ENCODE measurements around the gene NKD1.
"Not testable (repeated sequence)": the region's sequence is repeated elsewhere in the genome, so short reads cannot be mapped to it uniquely, and the experiment has no call there.

NKD1 gene, protein sequence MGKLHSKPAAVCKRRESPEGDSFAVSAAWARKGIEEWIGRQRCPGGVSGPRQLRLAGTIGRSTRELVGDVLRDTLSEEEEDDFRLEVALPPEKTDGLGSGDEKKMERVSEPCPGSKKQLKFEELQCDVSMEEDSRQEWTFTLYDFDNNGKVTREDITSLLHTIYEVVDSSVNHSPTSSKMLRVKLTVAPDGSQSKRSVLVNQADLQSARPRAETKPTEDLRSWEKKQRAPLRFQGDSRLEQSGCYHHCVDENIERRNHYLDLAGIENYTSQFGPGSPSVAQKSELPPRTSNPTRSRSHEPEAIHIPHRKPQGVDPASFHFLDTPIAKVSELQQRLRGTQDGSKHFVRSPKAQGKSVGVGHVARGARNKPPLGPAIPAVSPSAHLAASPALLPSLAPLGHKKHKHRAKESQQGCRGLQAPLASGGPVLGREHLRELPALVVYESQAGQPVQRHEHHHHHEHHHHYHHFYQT

DNA sequence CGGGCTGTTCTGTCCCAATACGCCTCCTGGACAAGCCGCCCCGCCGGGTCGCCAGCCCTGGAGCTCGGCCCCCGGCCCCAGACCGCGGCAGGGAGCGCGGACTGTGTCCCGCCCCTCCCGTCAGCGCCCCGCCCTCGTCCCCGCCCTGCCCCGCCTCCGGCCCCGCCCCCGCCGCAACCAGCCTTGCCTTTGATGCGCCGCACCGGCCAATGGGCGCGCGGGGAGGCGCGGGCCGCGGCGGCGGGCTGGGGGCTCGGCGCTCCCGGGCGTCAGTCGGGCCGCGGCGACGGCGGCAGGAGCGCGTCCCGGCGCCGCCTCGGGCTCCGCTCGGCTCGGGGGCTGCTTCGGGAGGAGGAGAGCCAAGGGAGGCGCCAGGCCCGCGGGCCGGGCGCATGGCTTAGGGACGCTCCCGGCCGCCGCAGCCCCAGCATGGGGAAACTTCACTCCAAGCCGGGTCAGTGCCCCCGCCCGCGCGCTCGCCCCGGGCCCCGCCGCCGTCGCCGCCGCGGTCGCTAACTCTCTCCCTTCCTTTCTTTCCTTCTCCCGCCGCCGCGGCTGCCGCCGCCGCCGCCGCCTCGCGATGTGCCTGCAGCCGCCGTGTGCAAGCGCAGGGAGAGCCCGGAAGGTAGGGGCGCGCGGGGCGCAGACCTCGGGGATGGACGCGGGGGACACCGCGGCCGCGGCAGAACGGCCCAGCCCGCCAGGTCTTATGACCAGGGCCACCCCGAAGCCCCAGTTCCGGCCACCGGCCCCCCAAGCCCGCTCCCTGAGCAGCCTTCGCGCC is at the start of gene NKD1:
Gene NKD1 (plus strand): TSS at position 272 of the 784 bp plus-strand sequence. CDS start 158 bp downstream, at position 430.
- peak; percentile 56 for DNase-seq (ENCODE audit: low read depth, low spot score)

DNA sequence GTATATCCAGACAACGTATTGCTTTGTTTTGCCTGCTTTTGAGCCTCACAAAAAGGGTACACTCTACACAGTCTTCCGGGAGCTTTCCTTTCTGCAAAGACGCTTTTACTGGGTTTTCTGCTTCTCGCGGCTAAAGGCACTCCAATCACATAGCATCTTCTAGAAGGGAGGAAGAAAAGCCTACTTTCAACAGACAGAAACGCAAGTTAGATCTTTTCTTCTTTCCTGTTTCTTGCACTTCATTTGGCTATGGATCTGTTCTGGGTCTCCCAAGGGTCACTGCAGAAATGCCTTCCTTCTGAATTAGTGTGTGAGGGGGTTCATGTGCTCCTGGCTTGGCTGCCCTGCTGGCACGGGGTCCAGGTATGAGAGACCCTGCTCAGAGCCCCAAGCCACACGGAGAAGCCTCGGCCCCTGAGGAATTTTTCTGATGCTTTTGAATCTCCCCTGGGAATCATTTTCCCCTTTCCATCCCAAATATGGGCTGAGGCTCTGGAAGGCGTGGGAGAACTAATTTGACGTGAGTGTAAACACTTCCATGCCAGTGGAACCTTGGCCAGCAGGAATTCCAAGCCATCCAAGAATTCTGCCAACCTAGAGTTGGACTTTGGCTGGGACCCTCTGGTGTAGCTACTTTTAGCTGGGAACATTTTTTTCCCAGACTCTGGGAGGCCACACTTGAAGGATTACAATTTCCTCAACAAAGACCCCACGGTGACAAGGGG is 49.6 kb upstream of the NKD1 start:
- no peak for DNase-seq (ENCODE audit: low read depth, low spot score)

DNA sequence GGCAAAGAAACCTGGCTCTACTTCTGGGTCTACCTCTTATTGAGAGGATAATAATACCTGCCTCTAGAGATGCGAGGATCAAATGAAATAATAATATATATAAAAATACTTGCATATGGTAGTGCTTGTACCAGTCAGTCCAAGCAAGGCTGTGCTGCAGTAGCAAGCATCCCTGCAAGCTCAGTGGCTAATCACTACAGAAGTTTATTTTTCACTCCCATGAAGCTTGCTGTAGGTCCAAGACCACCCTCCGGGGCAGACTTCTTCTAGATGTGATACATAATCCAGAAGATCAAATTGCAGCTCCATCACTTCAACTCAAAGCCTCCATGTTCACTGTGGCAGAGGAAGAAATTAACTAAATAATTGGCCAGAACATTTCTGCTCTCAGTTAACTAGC is 48.9 kb upstream of the NKD1 start:
- DNase-seq (ENCODE audit: low read depth, low spot score): no peak

DNA sequence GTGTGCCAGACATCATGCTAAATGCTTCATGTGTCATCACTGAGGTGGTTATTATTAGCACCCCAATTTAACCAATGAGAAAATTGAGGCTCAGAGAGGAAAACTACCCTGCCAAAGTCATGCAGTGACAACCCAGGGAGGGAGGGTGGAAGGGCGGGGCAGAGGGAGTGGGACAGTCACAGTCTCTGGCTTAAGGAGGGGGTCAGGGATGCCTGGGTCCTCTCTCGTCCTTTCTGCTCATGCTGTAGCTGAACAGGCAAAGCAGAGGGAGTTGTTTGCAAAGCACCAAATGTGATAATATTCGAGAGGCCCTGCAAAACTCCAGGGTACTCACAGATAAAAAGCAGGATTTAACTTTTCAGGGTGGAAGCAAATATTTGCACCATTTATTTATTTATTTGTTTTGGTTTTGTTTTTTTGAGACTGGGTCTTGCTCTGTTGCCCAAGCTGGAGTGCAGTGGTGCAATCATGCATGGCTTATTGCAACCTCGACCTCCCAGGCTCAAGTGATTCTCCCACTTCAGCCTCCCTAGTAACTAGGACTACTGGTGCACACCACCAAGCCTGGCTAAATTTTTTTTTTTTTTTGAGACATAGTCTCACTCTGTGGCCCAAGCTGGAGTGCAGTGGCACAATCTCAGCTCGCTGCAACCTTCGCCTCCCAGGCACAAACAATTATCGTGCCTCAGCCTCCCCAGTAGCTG is 47.9 kb upstream of the NKD1 start:
- DNase-seq (ENCODE audit: low read depth, low spot score): no peak

DNA sequence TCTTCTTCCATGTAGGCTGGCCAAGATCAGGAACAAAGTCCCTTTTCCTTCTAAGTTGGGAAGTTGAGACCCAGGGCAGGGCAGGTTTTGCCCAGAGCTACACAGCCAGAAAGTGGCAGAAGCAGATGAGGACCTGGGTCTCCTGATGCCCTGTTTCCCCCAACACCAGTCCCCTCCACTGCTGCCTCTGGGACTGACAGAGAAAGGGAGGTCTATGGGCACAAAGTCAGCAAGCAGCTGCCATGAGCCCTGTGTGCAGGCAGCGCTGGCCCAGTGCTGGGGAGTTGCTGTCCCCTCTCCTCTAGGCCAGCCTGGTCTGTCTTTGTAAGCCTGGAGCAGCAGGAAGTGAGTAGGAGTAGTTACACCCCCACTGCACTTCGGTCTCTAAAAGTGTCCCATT is 46.9 kb upstream of the NKD1 start:
- DNase-seq (ENCODE audit: low read depth, low spot score): no peak

DNA sequence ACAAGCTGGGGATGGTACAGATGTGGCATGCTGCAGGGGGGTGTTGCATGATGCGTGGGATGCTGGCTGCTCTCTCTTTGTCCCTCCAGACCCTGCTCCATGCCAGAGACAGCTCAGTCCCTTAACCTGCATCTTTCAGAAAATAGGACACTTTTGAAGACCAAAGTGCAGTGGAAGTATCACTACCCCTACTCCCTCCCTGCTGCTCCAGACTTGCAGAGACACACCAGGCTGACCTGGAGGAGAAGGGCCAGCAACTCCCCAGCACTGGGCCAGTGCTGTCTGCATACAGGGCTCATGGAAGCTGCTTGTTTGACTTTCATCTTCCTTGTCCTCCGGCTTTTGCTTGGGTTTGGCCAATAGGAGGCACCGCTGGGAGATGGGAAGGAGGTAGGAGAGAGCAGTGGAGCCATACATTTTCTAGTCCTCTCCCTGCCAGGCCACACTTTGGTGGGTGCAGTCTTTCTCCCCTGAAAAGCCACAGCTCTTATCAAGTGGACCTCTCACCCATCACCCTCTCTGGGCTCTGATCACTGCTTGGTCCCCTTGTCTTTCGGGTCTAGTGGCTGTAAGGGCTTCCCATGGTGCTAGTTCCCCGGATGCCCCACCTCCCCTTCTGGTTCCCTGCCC is 46.1 kb upstream of the NKD1 start:
- no peak for DNase-seq (ENCODE audit: low read depth, low spot score)

DNA sequence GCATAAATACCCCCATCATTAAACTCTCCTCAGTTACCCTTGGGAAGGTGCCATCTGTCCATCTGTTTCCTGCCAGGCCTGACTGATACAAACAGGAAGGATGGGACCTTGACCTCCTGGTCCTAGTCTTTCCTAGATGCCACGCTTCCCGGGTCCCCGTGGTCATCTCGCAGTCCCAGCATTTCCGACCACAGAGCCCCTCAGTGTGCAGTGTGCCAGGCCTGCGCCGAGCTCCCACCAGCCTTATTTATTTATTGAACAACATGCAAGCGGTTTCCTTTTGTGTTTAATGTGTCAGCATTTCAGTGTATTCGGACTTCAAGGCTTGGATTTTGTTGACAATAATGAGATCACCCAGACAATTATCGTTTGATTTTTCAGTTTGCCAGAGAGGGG is 45.6 kb upstream of the NKD1 start:
- DNase-seq (ENCODE audit: low read depth, low spot score): no peak

DNA sequence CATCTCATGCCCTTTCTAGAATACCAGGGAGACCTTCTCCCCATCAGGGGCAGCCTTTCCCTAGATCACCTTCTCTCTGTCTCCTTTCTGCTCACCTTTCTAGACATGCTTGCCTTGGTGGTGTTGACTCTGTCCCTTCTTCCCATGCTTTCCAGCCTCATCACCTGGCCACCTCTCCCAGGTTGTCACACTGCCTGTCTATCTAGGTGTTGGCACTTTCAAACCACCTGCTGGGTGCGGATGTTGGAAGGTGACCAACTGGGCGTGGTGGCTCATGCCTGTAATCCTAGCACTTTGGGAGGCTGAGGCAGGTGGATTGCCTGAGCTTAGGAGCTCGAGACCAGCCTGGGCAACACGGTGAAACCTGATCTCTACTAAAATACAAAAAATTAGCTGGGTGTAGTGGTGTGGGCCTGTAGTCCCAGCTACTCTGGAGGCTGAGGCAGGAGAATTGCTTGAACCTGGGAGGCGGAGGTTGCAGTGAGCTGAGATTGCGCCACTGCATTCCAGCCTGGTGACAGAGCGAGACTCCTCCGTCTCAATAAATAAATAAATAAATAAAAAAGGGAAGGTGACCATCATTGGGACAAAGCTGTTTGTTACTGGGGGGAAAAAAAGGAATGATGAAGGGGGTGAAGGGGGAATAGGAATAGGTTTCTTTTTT is 44.2 kb upstream of the NKD1 start:
- DNase-seq (ENCODE audit: low read depth, low spot score): not testable (repeated sequence)

DNA sequence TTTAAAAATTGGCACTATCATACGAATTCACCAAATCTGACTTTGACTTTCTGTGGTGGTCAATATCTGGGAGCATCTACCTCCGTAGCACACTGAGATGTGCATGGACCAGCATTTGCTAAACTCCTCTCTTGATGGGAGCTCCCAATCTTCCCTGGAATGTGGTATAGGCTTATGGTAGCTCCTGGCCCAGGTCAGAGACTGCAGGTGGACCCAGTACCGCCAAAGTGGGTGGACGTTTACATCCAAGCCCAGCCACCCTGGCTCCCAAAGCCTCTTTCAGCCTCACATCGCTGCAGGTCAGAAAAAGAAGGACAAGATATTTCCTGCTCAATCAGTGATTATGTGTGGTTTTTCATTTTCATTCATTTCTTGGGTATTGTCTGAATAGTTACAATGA is 43.1 kb upstream of the NKD1 start:
- no peak for DNase-seq (ENCODE audit: low read depth, low spot score)

DNA sequence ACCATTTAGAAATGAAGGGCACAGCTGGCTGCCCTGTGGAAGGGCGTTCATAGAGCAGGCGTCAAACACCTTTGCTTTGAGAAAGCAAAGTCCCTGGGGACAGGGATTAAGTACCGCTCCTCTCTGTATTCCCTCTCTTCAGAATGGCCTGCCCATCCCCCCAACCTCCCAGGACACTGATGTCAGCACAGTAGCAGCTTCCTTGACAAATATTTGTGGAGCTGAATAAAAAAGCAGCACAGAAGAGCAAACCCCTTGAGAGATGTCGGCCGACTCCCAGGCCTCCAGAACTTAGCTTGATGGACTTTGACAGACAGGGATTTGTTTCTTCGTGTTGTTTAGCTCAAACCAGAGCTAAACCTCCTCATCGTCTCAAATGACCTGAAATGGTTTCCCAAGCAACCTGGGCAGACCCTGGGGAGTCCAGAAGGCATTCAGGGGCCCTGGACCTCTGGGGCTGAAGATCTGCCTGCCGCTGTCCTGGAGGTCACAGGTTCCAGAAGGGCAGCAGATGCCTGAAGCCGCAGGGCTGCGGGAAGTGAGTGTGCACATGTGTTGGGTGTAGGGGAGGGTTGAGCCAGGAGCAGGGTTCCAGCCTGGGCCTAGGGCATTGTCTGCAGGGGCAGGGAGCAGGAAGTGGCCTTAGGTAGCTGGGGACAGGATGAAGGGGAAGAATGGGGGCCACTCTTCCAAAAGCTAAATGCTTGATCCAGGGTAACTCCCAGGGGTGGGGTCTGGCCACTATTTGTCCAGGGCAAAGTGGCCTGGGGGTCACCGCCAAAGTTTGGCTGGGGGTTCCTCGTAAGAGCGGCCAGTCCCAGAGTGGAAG is 42.3 kb upstream of the NKD1 start:
- peak; percentile 74 for DNase-seq (ENCODE audit: low read depth, low spot score)

DNA sequence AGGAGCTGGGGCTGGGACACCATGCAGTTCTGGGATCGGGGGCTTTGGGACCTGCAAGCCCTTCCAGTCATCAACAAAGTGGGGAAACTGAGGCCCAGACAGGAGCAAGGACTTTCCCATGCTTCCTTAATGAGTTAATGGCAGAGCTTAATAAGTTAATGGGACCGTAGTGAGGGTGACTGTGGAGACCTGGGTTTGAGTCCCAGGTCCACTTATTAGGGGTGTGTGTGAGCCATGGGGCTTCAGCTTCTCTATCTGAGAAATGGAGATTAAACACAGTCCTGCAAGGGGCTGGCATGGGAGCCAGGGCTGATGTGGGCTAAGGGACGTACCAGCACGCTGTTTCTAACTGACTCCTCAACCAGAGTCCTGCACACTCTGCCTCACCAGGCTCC is 41.7 kb upstream of the NKD1 start:
- DNase-seq (ENCODE audit: low read depth, low spot score): no peak

DNA sequence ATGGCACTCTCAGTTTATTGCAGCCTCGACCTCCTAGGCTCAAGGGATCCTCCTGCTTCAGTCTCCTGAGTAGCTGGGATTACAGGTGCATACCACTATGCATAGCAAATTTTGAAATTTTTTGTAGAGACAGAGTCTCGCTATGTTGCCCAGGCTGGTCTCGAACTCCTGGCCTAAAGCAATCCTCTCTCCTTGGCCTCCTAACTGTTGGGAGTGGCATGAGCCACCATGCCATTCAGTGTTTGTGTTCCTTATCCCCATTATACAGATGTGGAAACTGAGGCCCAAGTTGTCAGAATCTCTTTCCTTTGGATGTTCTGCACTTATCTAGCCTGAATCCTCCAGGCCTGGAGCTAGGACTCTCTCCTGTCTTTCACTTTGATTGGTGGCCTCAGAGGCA is 40.8 kb upstream of the NKD1 start:
- no peak for DNase-seq (ENCODE audit: low read depth, low spot score)

DNA sequence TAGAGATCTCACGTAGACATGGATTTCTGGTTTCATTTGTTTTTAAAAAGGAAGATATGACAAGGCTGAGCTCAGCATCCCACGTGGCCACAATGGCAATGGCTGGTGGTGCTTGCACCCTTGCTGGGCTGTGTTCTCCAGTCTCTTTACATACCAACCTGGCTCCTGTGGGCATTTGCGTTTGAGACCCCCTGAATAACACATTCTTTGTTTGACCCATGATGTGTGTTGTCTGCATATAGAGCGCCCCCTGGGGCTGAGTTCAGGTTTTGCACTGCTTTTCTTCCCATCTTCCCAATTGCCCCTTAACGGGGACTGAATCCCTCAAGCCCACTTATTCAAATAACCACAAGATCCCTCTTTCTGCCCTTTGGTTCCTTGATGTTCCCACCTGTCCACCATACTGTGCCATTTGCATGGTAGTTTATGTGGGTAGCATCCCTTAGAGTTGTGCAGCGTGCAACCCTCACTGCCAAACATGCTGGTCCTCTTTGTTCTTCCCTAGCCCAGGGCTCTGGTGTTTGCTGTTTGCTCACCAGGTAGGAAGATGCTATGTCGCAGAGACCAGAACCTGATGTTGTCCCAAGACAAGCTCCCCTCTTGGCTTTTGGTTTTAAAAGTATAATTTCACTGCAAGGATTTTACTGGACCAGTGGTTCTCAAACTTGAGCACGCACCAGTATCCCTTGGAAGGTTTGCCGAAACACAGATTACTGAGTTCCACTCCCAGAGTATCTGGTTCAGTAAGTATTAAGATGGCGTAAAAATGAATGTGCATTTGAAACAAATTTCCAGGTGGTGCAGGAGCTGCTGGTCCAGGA is 38.5 kb upstream of the NKD1 start:
- peak; percentile 85 for DNase-seq (ENCODE audit: low read depth, low spot score)

DNA sequence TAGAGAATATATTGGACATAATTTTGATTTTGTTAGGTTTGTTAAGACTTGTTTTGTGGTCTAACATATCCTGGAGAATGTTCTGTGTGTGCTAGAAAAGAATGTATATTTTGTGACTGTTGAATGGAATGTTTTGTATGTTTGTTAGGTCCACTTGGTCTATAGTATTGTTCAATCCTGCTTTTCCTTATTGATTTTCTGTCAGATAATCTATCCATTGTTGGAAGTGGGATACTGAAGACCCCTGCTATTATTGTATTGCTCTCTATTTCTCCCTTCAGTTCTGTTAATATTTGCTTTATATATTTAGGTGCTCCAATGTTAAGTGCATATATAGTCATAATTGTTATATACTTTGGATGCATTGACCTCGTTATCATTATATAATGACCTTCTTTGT is 33.0 kb upstream of the NKD1 start:
- DNase-seq (ENCODE audit: low read depth, low spot score): no peak

DNA sequence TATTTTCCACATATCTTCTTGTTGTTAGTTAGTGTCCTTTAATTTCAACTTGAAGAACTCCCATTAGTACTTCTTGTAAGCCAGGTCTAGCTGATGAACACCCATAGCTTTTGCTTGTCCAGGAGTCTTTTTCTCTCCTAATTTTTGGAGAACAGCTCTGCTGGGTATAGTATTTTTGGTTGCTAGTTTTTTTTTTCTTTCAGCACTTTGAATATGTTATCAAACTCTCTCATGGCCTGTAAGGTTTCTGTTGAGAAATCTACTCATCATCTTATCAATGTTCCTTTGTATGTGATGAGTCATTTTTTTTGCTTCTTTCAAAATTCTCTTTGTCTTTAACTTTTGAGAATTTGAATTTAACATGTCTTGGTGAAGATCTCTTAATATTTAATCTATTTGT is 31.8 kb upstream of the NKD1 start:
- no peak for DNase-seq (ENCODE audit: low read depth, low spot score)

DNA sequence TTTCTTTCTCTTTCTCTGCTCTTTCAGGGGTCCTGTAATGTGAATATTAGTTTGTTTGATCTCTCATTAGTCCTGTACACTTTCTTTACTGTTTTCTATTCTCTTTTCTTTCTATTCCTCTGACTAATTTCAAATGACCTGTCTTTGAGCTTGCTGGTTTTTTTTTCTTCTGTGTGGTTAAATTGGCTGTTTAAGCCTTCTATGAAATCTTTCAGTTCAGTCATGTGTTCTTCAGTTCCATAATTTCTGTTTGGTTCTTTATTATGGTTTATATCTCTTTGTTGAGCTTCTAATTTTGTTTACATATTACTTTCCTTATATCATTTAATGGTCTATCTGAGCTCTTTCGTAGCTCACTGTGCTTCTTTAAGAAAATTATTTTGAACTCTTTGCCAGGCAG is 31.3 kb upstream of the NKD1 start:
- no peak for DNase-seq (ENCODE audit: low read depth, low spot score)

DNA sequence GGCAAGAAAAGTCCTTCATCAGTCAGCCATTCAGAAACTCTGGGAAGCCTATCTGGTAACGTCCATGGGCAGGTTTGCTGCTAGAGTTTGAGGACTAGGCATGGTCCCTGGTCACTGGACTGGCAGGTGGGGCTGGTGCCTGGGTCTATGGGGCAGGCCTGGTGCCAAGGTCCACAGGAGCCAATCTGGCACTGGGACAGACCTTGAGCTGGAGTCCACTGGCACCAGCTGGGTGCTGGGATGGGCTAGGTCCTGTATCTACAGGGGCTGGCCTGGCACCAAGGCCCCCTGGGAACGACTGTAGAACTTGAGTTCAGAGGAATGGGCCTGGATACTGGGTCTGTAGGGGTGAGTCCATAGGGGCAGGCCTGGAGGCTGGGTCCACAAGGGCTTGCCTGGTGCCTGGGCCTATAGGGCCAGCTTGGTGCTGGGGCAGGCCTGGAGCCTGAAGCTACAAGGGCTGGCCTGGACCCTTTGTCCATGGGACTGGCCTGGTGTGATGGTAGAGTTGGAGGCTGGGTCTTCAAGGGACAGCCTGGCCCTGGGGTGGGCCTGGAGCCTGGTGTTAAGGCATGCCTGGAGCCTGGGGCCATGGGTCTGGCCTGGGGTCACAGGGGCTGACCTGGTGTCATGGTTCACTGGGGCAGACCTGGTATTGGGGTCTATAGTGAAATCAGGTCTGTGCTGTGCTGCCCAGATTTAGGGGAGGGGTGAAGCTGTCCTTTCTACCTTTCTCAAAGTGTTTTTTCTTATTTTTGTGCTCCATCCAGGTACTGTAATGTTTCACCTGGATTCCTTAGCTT is 30.5 kb upstream of the NKD1 start:
- DNase-seq (ENCODE audit: low read depth, low spot score): no peak

DNA sequence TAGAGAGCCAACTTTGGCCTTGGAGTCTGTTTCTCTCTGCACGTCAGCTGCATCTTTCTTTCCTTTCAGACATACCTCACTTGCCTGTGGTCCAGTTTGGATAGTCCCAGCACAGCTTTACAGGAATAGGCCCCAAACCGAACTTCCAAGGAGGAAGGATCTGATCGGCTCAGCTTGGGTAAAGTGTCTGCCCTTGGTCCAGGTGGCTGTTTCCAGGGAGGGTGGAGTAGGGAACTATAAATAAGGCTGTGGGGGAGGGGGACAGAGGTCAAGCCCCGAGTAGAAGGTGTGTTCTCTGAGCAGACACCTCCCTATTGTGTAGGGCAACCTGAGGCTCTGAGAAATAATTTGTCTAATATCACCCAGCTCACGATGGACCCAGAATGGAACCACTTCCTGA is 29.2 kb upstream of the NKD1 start:
- no peak for DNase-seq (ENCODE audit: low read depth, low spot score)
